ENCODE measurements around the gene TLR6. TPM values are rescaled to one million over a fixed set of nuclear protein-coding genes. Genes with fewer than 3 reads are reported as not detected.
A peak's percentile ranks its signal among the peaks of the same experiment; 100 is the strongest.

The TLR6 gene
- total RNA-seq, 2 donors from 2014 or later = 0.99 to 1.8 TPM

- TF ChIP-seq CTCF (IDR thresholded peaks at IDR 0.05) = no peak
- no peak for TF ChIP-seq POLR2A (IDR thresholded peaks at IDR 0.05)
- intact Hi-C loops (cut with DNase I) = no loop called here
- no peaks in the 10 kb centered on the region for H3K36me3 ChIP-seq (replicated peaks in 1 of 2; ENCODE audit: insufficient read depth in 1 of 2, low read depth in 2 of 2)
- H3K4me3 ChIP-seq = no peak overlapping the region
- H3K4me1 ChIP-seq = no peaks in the 10 kb centered on the region
- DNase-seq (no peak), ATAC-seq (no peak)
- no peak overlapping the region for H3K27ac ChIP-seq
- 90 to 94% methylated on average over 4 of the region's 4 CpGs for WGBS, 2 donors
- no peaks in the 10 kb centered on the region for H3K27me3 ChIP-seq
- H3K9me3 ChIP-seq = no peaks in the 10 kb centered on the region
Observed at GRCh38 chr4:38820329-38821061, 36.1 kb downstream of the TLR6 start.

GRCh38 chr4:38819569-38819968 lies 37.0 kb downstream of the TLR6 start:
- no peaks in the 10 kb centered on the region for H3K27me3 ChIP-seq
- no peaks in the 10 kb centered on the region for H3K9me3 ChIP-seq
- H3K4me3 ChIP-seq = no peak overlapping the region
- WGBS, 2 donors = 65% methylated on average over 3 of the region's 3 CpGs
- DNase-seq (no peak), ATAC-seq (no peak)
- no peak for TF ChIP-seq CTCF (IDR thresholded peaks at IDR 0.05)
- no peak for TF ChIP-seq POLR2A (IDR thresholded peaks at IDR 0.05)
- H3K4me1 ChIP-seq = no peaks in the 10 kb centered on the region
- H3K27ac ChIP-seq = no peak overlapping the region
- H3K36me3 ChIP-seq (replicated peaks in 1 of 2; ENCODE audit: insufficient read depth in 1 of 2, low read depth in 2 of 2) = no peaks in the 10 kb centered on the region
- intact Hi-C loops (cut with DNase I) = no loop called here

- intact Hi-C loops (cut with DNase I) = no loop called here
- Histone ChIP-seq H3K4me3 (no peak overlapping the region), H3K36me3 (replicated peaks in 1 of 2; ENCODE audit: insufficient read depth in 1 of 2, low read depth in 2 of 2) (no peaks in the 10 kb centered on the region), H3K4me1 (no peaks in the 10 kb centered on the region), H3K9me3 (no peaks in the 10 kb centered on the region), H3K27me3 (no peaks in the 10 kb centered on the region), H3K27ac (no peak overlapping the region)
- TF ChIP-seq CTCF (IDR thresholded peaks at IDR 0.05) (no peak), POLR2A (IDR thresholded peaks at IDR 0.05) (no peak)
- no peak for DNase-seq
- WGBS, 2 donors = 61 to 74% methylated on average over 4 to 5 of the region's 5 CpGs
- no peak for ATAC-seq
Observed at GRCh38 chr4:38818441-38818976, 38.1 kb downstream of the TLR6 start.

GRCh38 chr4:38815885-38816782 lies 40.5 kb downstream of the TLR6 start:
- H3K36me3 ChIP-seq (replicated peaks in 1 of 2; ENCODE audit: insufficient read depth in 1 of 2, low read depth in 2 of 2) = no peaks in the 10 kb centered on the region
- H3K27ac ChIP-seq = peak overlapping the region in 1 of 4 donors; percentile 64
- ATAC-seq = no peak
- H3K27me3 ChIP-seq = no peaks in the 10 kb centered on the region
- no peaks in the 10 kb centered on the region for H3K4me1 ChIP-seq
- H3K9me3 ChIP-seq = no peaks in the 10 kb centered on the region
- intact Hi-C loops (cut with DNase I) = no loop called here
- TF ChIP-seq POLR2A (IDR thresholded peaks at IDR 0.05) (peak in 1 of 3 donors; percentile 37), CTCF (IDR thresholded peaks at IDR 0.05) (no peak)
- DNase-seq = peak in 1 of 4 donors; percentile 23
- 57 to 83% methylated on average over 3 of the region's 3 CpGs for WGBS, 2 donors
- no peak overlapping the region for H3K4me3 ChIP-seq

Data from body of pancreas (tissue), 4 donors.